ENCODE results near the gene PRMT1.

- TF ChIP-seq, protein P1, sequence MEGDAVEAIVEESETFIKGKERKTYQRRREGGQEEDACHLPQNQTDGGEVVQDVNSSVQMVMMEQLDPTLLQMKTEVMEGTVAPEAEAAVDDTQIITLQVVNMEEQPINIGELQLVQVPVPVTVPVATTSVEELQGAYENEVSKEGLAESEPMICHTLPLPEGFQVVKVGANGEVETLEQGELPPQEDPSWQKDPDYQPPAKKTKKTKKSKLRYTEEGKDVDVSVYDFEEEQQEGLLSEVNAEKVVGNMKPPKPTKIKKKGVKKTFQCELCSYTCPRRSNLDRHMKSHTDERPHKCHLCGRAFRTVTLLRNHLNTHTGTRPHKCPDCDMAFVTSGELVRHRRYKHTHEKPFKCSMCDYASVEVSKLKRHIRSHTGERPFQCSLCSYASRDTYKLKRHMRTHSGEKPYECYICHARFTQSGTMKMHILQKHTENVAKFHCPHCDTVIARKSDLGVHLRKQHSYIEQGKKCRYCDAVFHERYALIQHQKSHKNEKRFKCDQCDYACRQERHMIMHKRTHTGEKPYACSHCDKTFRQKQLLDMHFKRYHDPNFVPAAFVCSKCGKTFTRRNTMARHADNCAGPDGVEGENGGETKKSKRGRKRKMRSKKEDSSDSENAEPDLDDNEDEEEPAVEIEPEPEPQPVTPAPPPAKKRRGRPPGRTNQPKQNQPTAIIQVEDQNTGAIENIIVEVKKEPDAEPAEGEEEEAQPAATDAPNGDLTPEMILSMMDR (IDR thresholded peaks at IDR 0.05; ENCODE audit: insufficient read depth, low read depth, low read length): no peak
- no peak for TF ChIP-seq EZH2 (IDR thresholded peaks at IDR 0.05; ENCODE audit: insufficient read depth, low read length)
These were observed 41.4 kb downstream of the PRMT1 start for GRCh38 chr19:49718511-49718910.

Data from astrocyte (in vitro differentiated cells and primary cell).